Activated naive CD4-positive, alpha-beta T cell treated with anti-CD3 and anti-CD28 coated beads, Interleukin-2, amount 50 U/mL, for 72 hours (primary cell): Measurements from ENCODE around the gene PTPRE. TPM values are rescaled to one million over a fixed set of nuclear protein-coding genes. Genes with fewer than 3 reads are reported as not detected.

Source experiments
- ATAC-seq, 2 donors: fragments of 150-1000 bp; cut with Tn5 transposase; 2 replicates each; pipeline ENCODE4 v1.10.0; 2021; ENCODE audit warnings: mild to moderate bottlenecking in 2 of 2, moderate library complexity in 2 of 2
- DNase-seq, 2 donors: peaks; one replicate each; pipeline ENCODE4 v3.0.0; 2021 to 2022; ENCODE audit warnings: low spot score in 2 of 2
- H3K27ac Mint-ChIP-seq, 2 donors: one replicate each; pipeline ENCODE4 v1.8.0; 2022; ENCODE audit warnings: mild to moderate bottlenecking in 2 of 2, mixed read lengths in 2 of 2
- H3K36me3 Mint-ChIP-seq, 2 donors: one replicate each; pipeline ENCODE4 v1.8.0; 2022; ENCODE audit warnings: mixed read lengths in 2 of 2
- H3K9me3 Mint-ChIP-seq, 2 donors: one replicate each; pipeline ENCODE4 v1.8.0; 2022; ENCODE audit warnings: mixed read lengths in 2 of 2
- total RNA-seq, 2 donors: library from RNA; stranded (reverse); gene quantifications; one replicate each; pipeline ENCODE4 v1.2.3, GENCODE V29; 2022

Gene PTPRE
- total RNA-seq, 2 donors from 2014 or later = 28.4 to 55.5 TPM

- peaks cover 60 to 67% of the 10 kb centered on the region in 2 donors for H3K36me3 Mint-ChIP-seq
- ATAC-seq = no peak
- H3K9me3 Mint-ChIP-seq = no peaks in the 10 kb centered on the region
- no peak overlapping the region for H3K27ac Mint-ChIP-seq
- no peak for DNase-seq
Observed at GRCh38 chr10:128116851-128117615, 210.1 kb downstream of the PTPRE start.

- no peak for DNase-seq
- Mint-ChIP-seq H3K36me3 (peaks cover 56 to 61% of the 10 kb centered on the region in 2 donors), H3K9me3 (no peaks in the 10 kb centered on the region), H3K27ac (no peak overlapping the region)
- ATAC-seq = no peak
Observed at GRCh38 chr10:128121750-128122412, 215.0 kb downstream of the PTPRE start.

- ATAC-seq (no peak), DNase-seq (no peak)
- no peaks in the 10 kb centered on the region for H3K9me3 Mint-ChIP-seq
- H3K27ac Mint-ChIP-seq = no peak overlapping the region
- peaks cover 56 to 61% of the 10 kb centered on the region in 2 donors for H3K36me3 Mint-ChIP-seq
Observed at GRCh38 chr10:128122931-128123330, 216.0 kb downstream of the PTPRE start.

- Mint-ChIP-seq H3K27ac (peak overlapping the region in 1 of 2 donors; percentile 29), H3K9me3 (no peaks in the 10 kb centered on the region), H3K36me3 (peaks cover 51 to 56% of the 10 kb centered on the region in 2 donors)
Observed at GRCh38 chr10:128123846-128124245, 216.9 kb downstream of the PTPRE start.

GRCh38 chr10:128124813-128125403, 218.0 kb downstream of the PTPRE start:
- H3K9me3 Mint-ChIP-seq = no peaks in the 10 kb centered on the region
- peaks cover 42 to 49% of the 10 kb centered on the region in 2 donors for H3K36me3 Mint-ChIP-seq
- ATAC-seq = no peak
- peak overlapping the region; percentile 92 to 98 for H3K27ac Mint-ChIP-seq
- no peak for DNase-seq

More at GRCh38 chr10:128123846-128124245, 216.9 kb downstream of the PTPRE start:
- no peak for ATAC-seq
- DNase-seq = no peak

- ATAC-seq = no peak
- H3K27ac Mint-ChIP-seq = peak overlapping the region; percentile 92 to 98
- H3K36me3 Mint-ChIP-seq = peaks cover 39 to 47% of the 10 kb centered on the region in 2 donors
Observed at GRCh38 chr10:128125416-128125943, 218.6 kb downstream of the PTPRE start.

GRCh38 chr10:128125944-128126764, 219.3 kb downstream of the PTPRE start, which contains the start of gene MKI67:
TSS of gene MKI67 (minus strand) at chr10:128126423. CDS start at chr10:128125667, 756 bp downstream.
- ATAC-seq (peak; percentile 91 to 92), DNase-seq (peak; percentile 88 to 91)
- H3K36me3 Mint-ChIP-seq = peaks cover 32 to 40% of the 10 kb centered on the region in 2 donors
- no peaks in the 10 kb centered on the region for H3K9me3 Mint-ChIP-seq
- peak within 1 kb of the TSS; percentile 92 to 98 for H3K27ac Mint-ChIP-seq

More at GRCh38 chr10:128125416-128125943, 218.6 kb downstream of the PTPRE start:
- DNase-seq = no peak
- H3K9me3 Mint-ChIP-seq = no peaks in the 10 kb centered on the region

GRCh38 chr10:128128582-128128981, 221.7 kb downstream of the PTPRE start:
- ATAC-seq = no peak
- Mint-ChIP-seq H3K27ac (no peak overlapping the region), H3K9me3 (no peaks in the 10 kb centered on the region), H3K36me3 (peaks cover 18 to 21% of the 10 kb centered on the region in 2 donors)
- DNase-seq = no peak

- no peak overlapping the region for H3K27ac Mint-ChIP-seq
- ATAC-seq = no peak
- peaks cover 6% of the 10 kb centered on the region in 2 donors for H3K36me3 Mint-ChIP-seq
- H3K9me3 Mint-ChIP-seq = no peaks in the 10 kb centered on the region
- no peak for DNase-seq
Observed at GRCh38 chr10:128130051-128130450, 223.1 kb downstream of the PTPRE start.

Other genes starting within 250 kb of the PTPRE start
- not detected for gene FOXI2, start 169.9 kb upstream of the PTPRE start, total RNA-seq
- not detected for gene CLRN3, start 14.2 kb upstream of the PTPRE start, total RNA-seq
- gene MKI67, start 219.3 kb downstream of the PTPRE start, total RNA-seq = 100 to 1,000 TPM; 221 to 367 TPM